Astrocyte (in vitro differentiated cells and primary cell): ENCODE data around the gene UMOD.

Experiments used
- EZH2 ChIP-seq: IDR thresholded peaks from 2 replicates; pipeline ENCODE4 v1.6.1; 2012; ENCODE audit warnings: mild to moderate bottlenecking, low read length, inconsistent platforms; ENCODE audit not compliant: insufficient read depth
- TF ChIP-seq, protein P1 (sequence below): IDR thresholded peaks from 2 replicates; pipeline ENCODE4 v1.5.1; 2011; ENCODE audit warnings: low read depth, mild to moderate bottlenecking, inconsistent platforms, low read length, moderate library complexity; ENCODE audit not compliant: insufficient read depth

DNA sequence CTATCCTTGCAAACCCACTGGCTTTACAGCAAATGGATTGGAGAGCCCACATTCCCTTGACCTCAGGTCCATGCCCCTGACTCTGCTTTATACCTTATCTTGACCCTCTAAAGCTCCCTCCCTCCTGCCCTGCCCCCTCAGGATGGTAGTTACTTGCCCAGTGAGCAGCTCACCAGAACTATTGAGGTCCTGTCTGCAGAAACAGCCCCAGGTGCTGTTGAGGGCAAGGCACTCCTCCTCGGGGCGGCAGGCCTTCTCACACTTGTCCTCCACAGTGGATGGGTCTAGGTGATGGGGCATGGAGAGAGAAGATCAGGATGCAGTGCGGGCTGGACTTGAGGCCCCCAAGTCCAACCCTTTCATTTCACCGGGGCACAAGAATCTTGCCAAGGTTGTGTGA, 29.8 kb downstream of the UMOD start:
- TF ChIP-seq, protein P1, sequence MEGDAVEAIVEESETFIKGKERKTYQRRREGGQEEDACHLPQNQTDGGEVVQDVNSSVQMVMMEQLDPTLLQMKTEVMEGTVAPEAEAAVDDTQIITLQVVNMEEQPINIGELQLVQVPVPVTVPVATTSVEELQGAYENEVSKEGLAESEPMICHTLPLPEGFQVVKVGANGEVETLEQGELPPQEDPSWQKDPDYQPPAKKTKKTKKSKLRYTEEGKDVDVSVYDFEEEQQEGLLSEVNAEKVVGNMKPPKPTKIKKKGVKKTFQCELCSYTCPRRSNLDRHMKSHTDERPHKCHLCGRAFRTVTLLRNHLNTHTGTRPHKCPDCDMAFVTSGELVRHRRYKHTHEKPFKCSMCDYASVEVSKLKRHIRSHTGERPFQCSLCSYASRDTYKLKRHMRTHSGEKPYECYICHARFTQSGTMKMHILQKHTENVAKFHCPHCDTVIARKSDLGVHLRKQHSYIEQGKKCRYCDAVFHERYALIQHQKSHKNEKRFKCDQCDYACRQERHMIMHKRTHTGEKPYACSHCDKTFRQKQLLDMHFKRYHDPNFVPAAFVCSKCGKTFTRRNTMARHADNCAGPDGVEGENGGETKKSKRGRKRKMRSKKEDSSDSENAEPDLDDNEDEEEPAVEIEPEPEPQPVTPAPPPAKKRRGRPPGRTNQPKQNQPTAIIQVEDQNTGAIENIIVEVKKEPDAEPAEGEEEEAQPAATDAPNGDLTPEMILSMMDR = no peak
- no peak for TF ChIP-seq EZH2
